ENCODE results near the gene AQR.

The AQR gene

DNA sequence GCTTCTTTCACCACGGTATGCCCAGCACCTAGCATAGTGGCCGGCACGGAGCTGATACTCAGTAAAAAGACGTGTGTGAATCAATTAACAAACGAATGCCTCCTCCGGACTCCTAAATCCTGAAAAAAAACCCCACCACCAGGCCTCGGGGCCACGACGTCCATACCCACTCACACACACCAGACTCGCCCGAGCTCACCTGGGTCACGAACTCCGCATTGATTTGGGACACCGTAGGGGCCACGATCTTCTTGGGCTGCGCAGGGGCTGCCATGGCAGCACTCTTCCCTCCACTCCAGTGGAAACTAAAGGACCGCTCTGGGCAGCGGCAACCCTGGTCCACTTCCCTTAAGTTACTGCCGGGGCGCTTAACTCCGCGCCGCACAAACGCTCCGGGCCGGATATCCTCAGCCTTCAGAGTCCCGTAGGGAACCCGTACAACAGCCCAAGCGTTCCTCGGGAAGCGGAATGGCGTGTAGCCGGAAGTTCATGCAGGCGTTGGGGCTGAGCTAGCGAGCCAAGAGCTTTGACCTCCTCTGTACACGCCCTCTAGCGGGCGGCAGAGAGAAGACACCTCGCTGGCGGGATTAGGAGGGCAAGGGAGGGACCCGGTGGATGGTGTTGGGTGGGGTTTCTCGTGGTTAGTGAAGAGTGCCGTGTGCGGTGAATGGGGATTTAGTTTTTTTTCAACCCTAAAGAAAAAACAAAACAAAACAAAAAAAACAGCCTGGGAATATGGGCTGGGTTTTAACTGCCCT, at the start of gene AQR:
TSS of gene AQR (minus strand) at position 403 of the 758 bp plus-strand sequence. CDS start at position 274, 129 bp downstream.
- TF ChIP-seq CTCF (IDR thresholded peaks at IDR 0.05; ENCODE audit: low read depth, low read length) = peak; percentile 92
- peak; percentile 98 for DNase-seq (ENCODE audit: low read depth, low spot score)
- in situ Hi-C loops (cut with HindIII; ENCODE audit: low sequenced_read_pairs) = no loop called here
- peak within 1 kb of the TSS; percentile 96 for H3K4me3 ChIP-seq (ENCODE audit: low read depth, low read length)

DNA sequence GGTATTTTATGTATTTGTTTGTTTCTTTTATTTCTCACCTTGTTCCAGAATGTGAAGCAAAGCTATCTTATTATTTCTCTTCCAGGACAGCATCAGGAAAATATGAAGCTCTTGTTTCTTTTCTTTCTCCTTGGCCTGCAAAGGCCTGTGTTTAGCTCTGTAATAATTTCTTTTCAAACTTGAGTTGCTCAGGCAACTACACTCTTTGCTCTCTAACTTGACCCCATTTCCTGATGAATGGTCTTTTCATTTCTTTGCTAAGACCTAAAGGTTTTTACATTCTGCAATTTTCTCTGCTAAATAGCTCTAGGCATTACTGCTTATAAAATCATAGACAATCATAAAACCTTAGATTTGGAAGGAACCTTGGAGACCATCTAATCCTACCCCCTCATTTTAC, 44.7 kb upstream of the AQR start:
- no peak for DNase-seq (ENCODE audit: low read depth, low spot score)
- TF ChIP-seq CTCF (IDR thresholded peaks at IDR 0.05; ENCODE audit: low read depth, low read length) = no peak
- in situ Hi-C loops (cut with HindIII; ENCODE audit: low sequenced_read_pairs) = no loop called here
- H3K4me3 ChIP-seq (ENCODE audit: low read depth, low read length) = no peak overlapping the region

- no peak for DNase-seq (ENCODE audit: low read depth, low spot score)
- TF ChIP-seq CTCF (IDR thresholded peaks at IDR 0.05; ENCODE audit: low read depth, low read length) = no peak
- no peak overlapping the region for H3K4me3 ChIP-seq (ENCODE audit: low read depth, low read length)
- in situ Hi-C loops (cut with HindIII; ENCODE audit: low sequenced_read_pairs) = no loop called here
These were observed 43.8 kb upstream of the AQR start for GRCh38 chr15:35013370-35013769.

- in situ Hi-C loops (cut with HindIII; ENCODE audit: low sequenced_read_pairs) = no loop called here
- DNase-seq (ENCODE audit: low read depth, low spot score) = no peak
- H3K4me3 ChIP-seq (ENCODE audit: low read depth, low read length) = no peak overlapping the region
- TF ChIP-seq CTCF (IDR thresholded peaks at IDR 0.05; ENCODE audit: low read depth, low read length) = no peak
These were observed 37.9 kb upstream of the AQR start for GRCh38 chr15:35007397-35007796.

DNA sequence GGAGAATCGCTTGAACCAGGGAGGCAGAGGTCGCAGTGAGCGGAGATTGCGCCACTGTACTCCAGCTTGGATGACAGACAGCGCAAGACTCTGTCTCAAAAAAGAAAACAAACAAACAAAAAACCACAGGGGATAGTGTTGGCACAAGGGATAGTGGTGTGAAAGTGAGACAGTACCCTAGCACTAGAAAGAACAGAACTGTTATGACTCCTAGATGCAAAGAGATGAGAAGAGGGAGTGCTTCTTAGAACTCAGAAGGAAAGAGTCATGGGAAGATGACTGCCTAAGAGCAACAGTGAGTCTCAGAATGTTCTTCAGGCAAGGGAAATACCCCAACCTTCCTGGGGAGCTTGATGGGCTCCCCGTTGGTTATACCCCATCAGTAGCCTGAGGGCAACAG, 36.4 kb upstream of the AQR start:
- no peak for TF ChIP-seq CTCF (IDR thresholded peaks at IDR 0.05; ENCODE audit: low read depth, low read length)
- in situ Hi-C loops (cut with HindIII; ENCODE audit: low sequenced_read_pairs) = no loop called here
- DNase-seq (ENCODE audit: low read depth, low spot score) = no peak
- no peak overlapping the region for H3K4me3 ChIP-seq (ENCODE audit: low read depth, low read length)

DNA sequence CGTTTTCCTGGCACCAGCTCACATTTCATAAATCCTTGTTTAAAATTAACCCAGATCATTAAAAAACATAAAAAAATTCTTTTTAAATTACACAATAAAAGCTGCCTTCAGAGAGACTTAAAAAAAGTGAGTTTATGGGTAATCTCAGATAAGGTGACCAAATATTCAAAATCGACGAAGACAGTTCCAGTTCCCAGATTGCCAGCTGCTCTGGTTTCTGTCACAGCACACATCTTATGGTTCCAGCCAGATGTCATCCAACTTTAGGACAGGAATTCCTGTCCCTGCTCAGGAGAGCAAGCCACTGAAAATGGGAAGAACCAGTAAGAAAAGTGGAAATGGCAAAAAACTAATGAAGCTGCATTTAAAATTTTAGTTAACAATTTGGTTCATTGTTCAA, 34.4 kb upstream of the AQR start:
- in situ Hi-C loops (cut with HindIII; ENCODE audit: low sequenced_read_pairs) = no loop called here
- no peak overlapping the region for H3K4me3 ChIP-seq (ENCODE audit: low read depth, low read length)
- no peak for DNase-seq (ENCODE audit: low read depth, low spot score)
- no peak for TF ChIP-seq CTCF (IDR thresholded peaks at IDR 0.05; ENCODE audit: low read depth, low read length)

All from astrocyte of the spinal cord (primary cell).